NCI-H345 treated with DMSO at 0.1 percent for 48 hours (cell line): Measurements from ENCODE around the gene DISP2.

Source experiments
- DNase-seq: peaks from one replicate; lab custom pipeline; 2025; ENCODE audit not compliant: unreplicated experiment; lab: John Stamatoyannopoulos, UW

Gene DISP2

GRCh38 chr15:40418126-40418525 is 60.1 kb downstream of the DISP2 start:
- DNase-seq, result no peak

DNA sequence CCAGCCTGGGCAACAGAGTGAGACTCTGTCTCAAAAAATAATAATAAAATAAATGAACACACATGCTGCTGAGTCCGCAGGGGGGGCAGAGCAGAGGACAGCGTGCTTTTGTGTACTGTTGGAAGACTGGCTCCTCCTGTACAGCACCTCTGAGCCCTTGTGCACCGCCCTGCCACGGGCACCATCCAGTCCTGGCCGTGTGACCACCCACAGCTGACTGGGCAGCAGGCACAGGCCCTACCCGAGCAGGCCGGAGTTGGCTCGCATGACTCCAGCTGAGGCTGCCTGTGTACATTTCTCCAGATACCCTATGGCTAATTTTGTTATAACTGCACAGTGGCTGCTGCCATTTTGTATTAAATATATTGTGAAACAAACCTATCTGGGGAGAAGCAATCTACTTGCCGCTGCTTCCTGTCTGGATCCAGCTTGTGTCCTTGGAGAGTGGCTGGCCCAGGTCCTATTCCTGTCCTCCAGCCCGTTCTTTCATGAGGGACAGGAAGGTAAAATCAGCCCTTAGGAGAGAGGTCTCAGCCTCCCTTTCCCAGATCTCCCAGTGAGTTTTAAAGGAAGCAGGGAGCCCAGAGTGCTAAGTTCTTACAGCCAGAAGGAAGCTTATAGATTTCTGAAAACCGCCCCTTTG is 62.2 kb downstream of the DISP2 start:
- no peak for DNase-seq

GRCh38 chr15:40420793-40421192 is 62.8 kb downstream of the DISP2 start:
- DNase-seq, result no peak

- no peak for DNase-seq
Measured at GRCh38 chr15:40421246-40422157, 63.5 kb downstream of the DISP2 start.

GRCh38 chr15:40424483-40425115 is 66.6 kb downstream of the DISP2 start:
- DNase-seq, result no peak

GRCh38 chr15:40425681-40426080 is 67.7 kb downstream of the DISP2 start:
- no peak for DNase-seq

GRCh38 chr15:40427188-40427587 is 69.2 kb downstream of the DISP2 start:
- DNase-seq, result no peak

GRCh38 chr15:40428185-40428584 is 70.2 kb downstream of the DISP2 start:
- DNase-seq, result no peak
